HG03280 (cell line): Measurements from ENCODE around the gene TMEM222.

ENCODE experiments used
- ATAC-seq: cut with Tn5 transposase; IDR thresholded peaks from one replicate; pipeline ENCODE4 v1.9.1; 2021; ENCODE audit warnings: mild to moderate bottlenecking, moderate library complexity; ENCODE audit not compliant: unreplicated experiment

Gene TMEM222

GRCh38 chr1:27306071-27306470 lies 15.9 kb upstream of the TMEM222 start:
- ATAC-seq = no peak

GRCh38 chr1:27306892-27307761 lies 14.8 kb upstream of the TMEM222 start:
- no peak for ATAC-seq

GRCh38 chr1:27307874-27308598 lies 13.9 kb upstream of the TMEM222 start:
- ATAC-seq = no peak

GRCh38 chr1:27314169-27314568 lies 7.8 kb upstream of the TMEM222 start:
- ATAC-seq = no peak

GRCh38 chr1:27314737-27315136 lies 7.2 kb upstream of the TMEM222 start:
- no peak for ATAC-seq

GRCh38 chr1:27316860-27317259 lies 5.1 kb upstream of the TMEM222 start:
- ATAC-seq = no peak

- ATAC-seq = no peak
Observed at GRCh38 chr1:27318136-27318535, 3.8 kb upstream of the TMEM222 start.

- no peak for ATAC-seq
Observed at GRCh38 chr1:27318596-27318995, 3.4 kb upstream of the TMEM222 start.

- no peak for ATAC-seq
Observed at GRCh38 chr1:27322569-27323240, 742 bp downstream of the TMEM222 start.

- no peak for ATAC-seq
Observed at GRCh38 chr1:27325286-27325685, 3.3 kb downstream of the TMEM222 start.

GRCh38 chr1:27327964-27328363 lies 6.0 kb downstream of the TMEM222 start:
- ATAC-seq = no peak

GRCh38 chr1:27330786-27331185 lies 8.8 kb downstream of the TMEM222 start:
- ATAC-seq = no peak

- ATAC-seq = no peak
Observed at GRCh38 chr1:27331426-27331825, 9.5 kb downstream of the TMEM222 start.

GRCh38 chr1:27331922-27332321 lies 10.0 kb downstream of the TMEM222 start:
- ATAC-seq = no peak

GRCh38 chr1:27332536-27333281 lies 10.7 kb downstream of the TMEM222 start:
- no peak for ATAC-seq

- no peak for ATAC-seq
Observed at GRCh38 chr1:27333717-27334279, 11.8 kb downstream of the TMEM222 start.

- ATAC-seq = no peak
Observed at GRCh38 chr1:27335506-27336422, 13.8 kb downstream of the TMEM222 start.

GRCh38 chr1:27336756-27337155 lies 14.8 kb downstream of the TMEM222 start:
- ATAC-seq = no peak

GRCh38 chr1:27338751-27339150 lies 16.8 kb downstream of the TMEM222 start:
- no peak for ATAC-seq

GRCh38 chr1:27339213-27339612 lies 17.2 kb downstream of the TMEM222 start:
- no peak for ATAC-seq
